ENCODE measurements around the gene ABHD16A.

ABHD16A gene

GRCh38 chr6:31700740-31701401 is 2.3 kb downstream of the ABHD16A start:
- TF ChIP-seq CTCF (IDR thresholded peaks at IDR 0.05; ENCODE audit: poor library complexity, severe bottlenecking): no peak
- no peak for ATAC-seq (ENCODE audit: low read depth)
- Histone ChIP-seq H3K9me3 (ENCODE audit: severe bottlenecking) (no peaks in the 10 kb centered on the region), H3K36me3 (ENCODE audit: low read depth) (peaks cover 20% of the 10 kb centered on the region), H3K4me3 (ENCODE audit: severe bottlenecking) (no peak overlapping the region), H3K27me3 (ENCODE audit: insufficient read depth, poor library complexity, severe bottlenecking) (no peaks in the 10 kb centered on the region), H3K4me1 (ENCODE audit: insufficient read depth, poor library complexity, severe bottlenecking) (no peaks in the 10 kb centered on the region), H3K27ac (ENCODE audit: poor library complexity, severe bottlenecking) (no peak overlapping the region)
- DNase-seq (ENCODE audit: low spot score): no peak

- H3K4me3 ChIP-seq (ENCODE audit: severe bottlenecking): no peak overlapping the region
- H3K9me3 ChIP-seq (ENCODE audit: severe bottlenecking): no peaks in the 10 kb centered on the region
- no peaks in the 10 kb centered on the region for H3K27me3 ChIP-seq (ENCODE audit: insufficient read depth, poor library complexity, severe bottlenecking)
- H3K4me1 ChIP-seq (ENCODE audit: insufficient read depth, poor library complexity, severe bottlenecking): no peaks in the 10 kb centered on the region
- no peak overlapping the region for H3K27ac ChIP-seq (ENCODE audit: poor library complexity, severe bottlenecking)
- ATAC-seq (ENCODE audit: low read depth): no peak
- H3K36me3 ChIP-seq (ENCODE audit: low read depth): peaks cover 34% of the 10 kb centered on the region
- no peak for TF ChIP-seq CTCF (IDR thresholded peaks at IDR 0.05; ENCODE audit: poor library complexity, severe bottlenecking)
- DNase-seq (ENCODE audit: low spot score): no peak
Measured at GRCh38 chr6:31697555-31697954, 5.6 kb downstream of the ABHD16A start.

GRCh38 chr6:31693535-31693934 is 9.6 kb downstream of the ABHD16A start:
- Histone ChIP-seq H3K4me3 (ENCODE audit: severe bottlenecking) (no peak overlapping the region), H3K36me3 (ENCODE audit: low read depth) (peaks cover 42% of the 10 kb centered on the region), H3K27ac (ENCODE audit: poor library complexity, severe bottlenecking) (no peak overlapping the region), H3K9me3 (ENCODE audit: severe bottlenecking) (no peaks in the 10 kb centered on the region), H3K4me1 (ENCODE audit: insufficient read depth, poor library complexity, severe bottlenecking) (no peaks in the 10 kb centered on the region), H3K27me3 (ENCODE audit: insufficient read depth, poor library complexity, severe bottlenecking) (no peaks in the 10 kb centered on the region)
- DNase-seq (ENCODE audit: low spot score): no peak
- no peak for TF ChIP-seq CTCF (IDR thresholded peaks at IDR 0.05; ENCODE audit: poor library complexity, severe bottlenecking)
- ATAC-seq (ENCODE audit: low read depth): no peak

GRCh38 chr6:31692886-31693285 is 10.2 kb downstream of the ABHD16A start:
- no peak for TF ChIP-seq CTCF (IDR thresholded peaks at IDR 0.05; ENCODE audit: poor library complexity, severe bottlenecking)
- H3K4me1 ChIP-seq (ENCODE audit: insufficient read depth, poor library complexity, severe bottlenecking): no peaks in the 10 kb centered on the region
- no peak overlapping the region for H3K4me3 ChIP-seq (ENCODE audit: severe bottlenecking)
- peaks cover 45% of the 10 kb centered on the region for H3K36me3 ChIP-seq (ENCODE audit: low read depth)
- ATAC-seq (ENCODE audit: low read depth) (no peak), DNase-seq (ENCODE audit: low spot score) (no peak)
- H3K9me3 ChIP-seq (ENCODE audit: severe bottlenecking): no peaks in the 10 kb centered on the region
- no peaks in the 10 kb centered on the region for H3K27me3 ChIP-seq (ENCODE audit: insufficient read depth, poor library complexity, severe bottlenecking)
- H3K27ac ChIP-seq (ENCODE audit: poor library complexity, severe bottlenecking): no peak overlapping the region

- no peak for TF ChIP-seq CTCF (IDR thresholded peaks at IDR 0.05; ENCODE audit: poor library complexity, severe bottlenecking)
- Histone ChIP-seq H3K27me3 (ENCODE audit: insufficient read depth, poor library complexity, severe bottlenecking) (no peaks in the 10 kb centered on the region), H3K27ac (ENCODE audit: poor library complexity, severe bottlenecking) (no peak overlapping the region), H3K4me1 (ENCODE audit: insufficient read depth, poor library complexity, severe bottlenecking) (no peaks in the 10 kb centered on the region), H3K9me3 (ENCODE audit: severe bottlenecking) (no peaks in the 10 kb centered on the region), H3K4me3 (ENCODE audit: severe bottlenecking) (no peak overlapping the region), H3K36me3 (ENCODE audit: low read depth) (peaks cover 45% of the 10 kb centered on the region)
- ATAC-seq (ENCODE audit: low read depth) (no peak), DNase-seq (ENCODE audit: low spot score) (no peak)
Measured at GRCh38 chr6:31692353-31692752, 10.8 kb downstream of the ABHD16A start.
